Neural cell (in vitro differentiated cells): ENCODE measurements around the gene TRIM16.

ENCODE experiments used
- CTCF ChIP-seq: fragments of 450-650 bp; IDR thresholded peaks from 2 replicates; pipeline ENCODE4 v1.5.1; 2014; ENCODE audit warnings: antibody characterized with exemption, mild to moderate bottlenecking, moderate library complexity; ENCODE audit not compliant: poor library complexity, severe bottlenecking
- POLR2AphosphoS5 ChIP-seq: IDR thresholded peaks from 2 replicates; pipeline ENCODE4 v1.6.1; 2012

DNA sequence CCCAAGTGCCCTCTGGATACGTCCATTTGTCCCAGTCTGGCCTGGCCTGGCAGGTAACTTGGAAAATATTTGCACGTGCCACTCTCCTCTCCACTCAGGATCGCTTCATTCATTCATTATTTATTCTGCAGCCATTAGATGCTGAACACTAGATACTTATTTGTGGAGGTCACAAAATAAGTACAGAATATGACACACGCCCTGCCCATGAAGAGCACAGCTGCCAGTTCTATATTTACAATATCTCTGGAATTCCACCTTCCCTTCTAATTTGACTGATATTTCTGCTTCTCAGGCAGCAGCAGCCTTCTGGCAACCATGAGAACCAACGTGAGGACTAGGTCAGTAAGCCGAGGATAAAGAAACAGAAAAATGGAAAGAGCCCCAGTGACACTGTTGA, 20.9 kb downstream of the TRIM16 start:
- TF ChIP-seq POLR2AphosphoS5 = no peak
- no peak for TF ChIP-seq CTCF
